Activated CD8-positive, alpha-beta memory T cell treated with anti-CD3 and anti-CD28 coated beads, Interleukin-2, amount 50 U/mL, for 4 hours (primary cell): Measurements from ENCODE around the gene GPAT2.
"Not testable (repeated sequence)": the region's sequence is repeated elsewhere in the genome, so short reads cannot be mapped to it uniquely, and the experiment has no call there.

Source experiments
- DNase-seq: peaks from one replicate; pipeline ENCODE4 v3.0.0-alpha.2; 2020

Gene GPAT2

GRCh38 chr2:96034792-96035191, at the start of gene GPAT2:
TSS of gene GPAT2 (minus strand) at chr2:96034916. CDS start at chr2:96032359, 2,557 bp downstream.
- DNase-seq, result not testable (repeated sequence)

- no peak for DNase-seq
Measured at GRCh38 chr2:96083989-96084857, 49.5 kb upstream of the GPAT2 start.

- DNase-seq, result no peak
Measured at GRCh38 chr2:96083064-96083939, 48.6 kb upstream of the GPAT2 start.

GRCh38 chr2:96082211-96083063, 47.7 kb upstream of the GPAT2 start:
- no peak for DNase-seq

- DNase-seq, result no peak
Measured at GRCh38 chr2:96081042-96081441, 46.3 kb upstream of the GPAT2 start.

- DNase-seq, result no peak
Measured at GRCh38 chr2:96075199-96075771, 40.6 kb upstream of the GPAT2 start.

- no peak for DNase-seq
Measured at GRCh38 chr2:96074156-96074555, 39.4 kb upstream of the GPAT2 start.

- DNase-seq, result no peak
Measured at GRCh38 chr2:96073170-96073775, 38.6 kb upstream of the GPAT2 start.

- DNase-seq, result no peak
Measured at GRCh38 chr2:96072746-96073145, 38.0 kb upstream of the GPAT2 start.

GRCh38 chr2:96071977-96072491, 37.3 kb upstream of the GPAT2 start:
- DNase-seq, result not testable (repeated sequence)

GRCh38 chr2:96071087-96071976, 36.6 kb upstream of the GPAT2 start:
- DNase-seq, result not testable (repeated sequence)

GRCh38 chr2:96070351-96070750, 35.6 kb upstream of the GPAT2 start:
- not testable (repeated sequence) for DNase-seq

GRCh38 chr2:96069878-96070277, 35.2 kb upstream of the GPAT2 start:
- not testable (repeated sequence) for DNase-seq

- not testable (repeated sequence) for DNase-seq
Measured at GRCh38 chr2:96067902-96068581, 33.3 kb upstream of the GPAT2 start.

GRCh38 chr2:96067098-96067660, 32.5 kb upstream of the GPAT2 start:
- DNase-seq, result not testable (repeated sequence)

GRCh38 chr2:96066511-96066910, 31.8 kb upstream of the GPAT2 start:
- not testable (repeated sequence) for DNase-seq

- not testable (repeated sequence) for DNase-seq
Measured at GRCh38 chr2:96065954-96066353, 31.2 kb upstream of the GPAT2 start.

GRCh38 chr2:96065381-96065930, 30.7 kb upstream of the GPAT2 start:
- no peak for DNase-seq

- not testable (repeated sequence) for DNase-seq
Measured at GRCh38 chr2:96064760-96065159, 30.0 kb upstream of the GPAT2 start.
